HG02938 (cell line): ENCODE measurements around the gene THADA.

Experiments
- ATAC-seq: cut with Tn5 transposase; IDR thresholded peaks from one replicate; pipeline ENCODE4 v1.9.1; 2021; ENCODE audit warnings: mild to moderate bottlenecking, moderate library complexity; ENCODE audit not compliant: unreplicated experiment

Gene THADA

GRCh38 chr2:43360137-43360536, 235.7 kb downstream of the THADA start:
- ATAC-seq, result no peak

GRCh38 chr2:43358410-43359201, 237.2 kb downstream of the THADA start:
- no peak for ATAC-seq

- no peak for ATAC-seq
Observed at GRCh38 chr2:43356774-43357173, 239.1 kb downstream of the THADA start.

- ATAC-seq, result no peak
Observed at GRCh38 chr2:43355399-43355798, 240.4 kb downstream of the THADA start.

- no peak for ATAC-seq
Observed at GRCh38 chr2:43349904-43350303, 245.9 kb downstream of the THADA start.

- no peak for ATAC-seq
Observed at GRCh38 chr2:43348908-43349661, 246.8 kb downstream of the THADA start.

GRCh38 chr2:43347746-43348145, 248.1 kb downstream of the THADA start:
- no peak for ATAC-seq

- ATAC-seq, result no peak
Observed at GRCh38 chr2:43346602-43347567, 249.0 kb downstream of the THADA start.

- no peak for ATAC-seq
Observed at GRCh38 chr2:43345872-43346271, 250.0 kb downstream of the THADA start.

- no peak for ATAC-seq
Observed at GRCh38 chr2:43345391-43345813, 250.4 kb downstream of the THADA start.

- no peak for ATAC-seq
Observed at GRCh38 chr2:43344868-43345373, 250.9 kb downstream of the THADA start.

GRCh38 chr2:43343573-43344304, 252.1 kb downstream of the THADA start:
- no peak for ATAC-seq

GRCh38 chr2:43341959-43342757, 253.7 kb downstream of the THADA start:
- no peak for ATAC-seq

GRCh38 chr2:43340945-43341356, 254.9 kb downstream of the THADA start:
- no peak for ATAC-seq

GRCh38 chr2:43340066-43340465, 255.8 kb downstream of the THADA start:
- no peak for ATAC-seq

GRCh38 chr2:43333656-43334144, 262.1 kb downstream of the THADA start:
- no peak for ATAC-seq

- ATAC-seq, result no peak
Observed at GRCh38 chr2:43333101-43333655, 262.7 kb downstream of the THADA start.

- no peak for ATAC-seq
Observed at GRCh38 chr2:43332653-43333052, 263.2 kb downstream of the THADA start.

GRCh38 chr2:43331422-43331821, 264.4 kb downstream of the THADA start:
- no peak for ATAC-seq
